ENCODE results near the gene SNRNP27.

The SNRNP27 gene

DNA sequence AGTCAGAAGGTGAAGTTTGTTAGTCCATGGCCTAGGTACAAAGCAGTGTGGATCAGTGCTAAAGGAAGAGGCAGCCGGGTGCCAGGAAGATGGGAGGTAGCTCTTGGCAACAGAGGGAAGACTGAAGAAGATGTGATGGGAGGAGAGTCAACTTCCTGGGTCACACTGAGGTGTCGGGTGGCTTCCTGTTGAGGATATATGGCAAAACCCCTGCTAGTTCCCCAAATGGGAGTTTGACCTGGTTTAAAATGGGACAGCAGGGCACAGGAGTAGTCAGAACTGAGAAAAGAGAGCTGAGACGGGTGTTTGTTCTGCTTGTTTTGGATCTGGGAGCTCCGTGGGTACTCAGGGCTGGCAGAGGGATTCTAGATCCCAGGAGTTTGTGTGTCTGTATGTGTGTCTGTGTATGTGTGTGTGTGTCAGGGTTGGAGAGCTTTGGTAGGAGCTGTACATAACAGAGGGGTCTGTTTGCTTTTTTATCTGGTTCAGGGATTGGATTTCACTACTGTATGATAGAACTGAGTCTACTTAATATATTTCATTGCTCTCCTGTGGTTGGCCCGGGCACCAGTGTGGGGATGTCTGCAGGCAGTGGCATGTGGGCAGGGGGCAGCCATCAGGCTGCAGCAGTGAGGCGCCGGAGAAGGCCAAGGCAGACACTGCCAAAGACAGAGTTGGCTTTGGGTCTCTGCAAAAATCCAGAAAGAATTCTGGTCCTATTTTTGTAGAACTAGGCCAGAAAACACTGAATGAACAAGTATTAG, 38.3 kb downstream of the SNRNP27 start:
- Histone ChIP-seq H3K4me1 (no peaks in the 10 kb centered on the region), H3K9me3 (ENCODE audit: control insufficient read depth, low read length) (no peaks in the 10 kb centered on the region), H3K27me3 (ENCODE audit: control insufficient read depth, insufficient read depth, low read length) (no peaks in the 10 kb centered on the region), H3K9ac (no peak overlapping the region), H3K27ac (no peak overlapping the region), H3K36me3 (ENCODE audit: control insufficient read depth, insufficient read depth, low read length) (no peaks in the 10 kb centered on the region), H3K4me3 (ENCODE audit: low read depth, low read length) (no peak overlapping the region), H3K4me2 (ENCODE audit: low read length) (no peak overlapping the region), H2AFZ (no peak overlapping the region), H3K79me2 (no peaks in the 10 kb centered on the region)
- TF ChIP-seq, protein P1, sequence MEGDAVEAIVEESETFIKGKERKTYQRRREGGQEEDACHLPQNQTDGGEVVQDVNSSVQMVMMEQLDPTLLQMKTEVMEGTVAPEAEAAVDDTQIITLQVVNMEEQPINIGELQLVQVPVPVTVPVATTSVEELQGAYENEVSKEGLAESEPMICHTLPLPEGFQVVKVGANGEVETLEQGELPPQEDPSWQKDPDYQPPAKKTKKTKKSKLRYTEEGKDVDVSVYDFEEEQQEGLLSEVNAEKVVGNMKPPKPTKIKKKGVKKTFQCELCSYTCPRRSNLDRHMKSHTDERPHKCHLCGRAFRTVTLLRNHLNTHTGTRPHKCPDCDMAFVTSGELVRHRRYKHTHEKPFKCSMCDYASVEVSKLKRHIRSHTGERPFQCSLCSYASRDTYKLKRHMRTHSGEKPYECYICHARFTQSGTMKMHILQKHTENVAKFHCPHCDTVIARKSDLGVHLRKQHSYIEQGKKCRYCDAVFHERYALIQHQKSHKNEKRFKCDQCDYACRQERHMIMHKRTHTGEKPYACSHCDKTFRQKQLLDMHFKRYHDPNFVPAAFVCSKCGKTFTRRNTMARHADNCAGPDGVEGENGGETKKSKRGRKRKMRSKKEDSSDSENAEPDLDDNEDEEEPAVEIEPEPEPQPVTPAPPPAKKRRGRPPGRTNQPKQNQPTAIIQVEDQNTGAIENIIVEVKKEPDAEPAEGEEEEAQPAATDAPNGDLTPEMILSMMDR (IDR thresholded peaks at IDR 0.05): no peak

DNA sequence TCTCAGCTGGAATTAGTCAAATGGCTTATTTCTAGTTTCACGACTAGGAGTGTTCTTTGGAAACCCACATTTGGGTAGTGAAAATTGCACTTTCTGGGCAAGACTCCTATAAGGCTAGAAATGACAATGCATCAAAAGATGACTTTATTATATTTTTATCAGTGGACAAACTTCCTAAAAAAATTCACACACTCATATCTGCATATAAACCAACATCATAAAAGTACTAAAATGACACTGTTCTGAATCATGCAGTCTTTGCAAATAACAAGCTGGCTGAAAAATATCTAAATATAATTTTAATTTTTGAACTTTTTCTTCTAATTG, 38.8 kb downstream of the SNRNP27 start:
- Histone ChIP-seq H3K27ac (no peak overlapping the region), H3K4me1 (no peaks in the 10 kb centered on the region), H3K79me2 (no peaks in the 10 kb centered on the region), H3K4me2 (ENCODE audit: low read length) (no peak overlapping the region), H3K4me3 (ENCODE audit: low read depth, low read length) (no peak overlapping the region), H3K9me3 (ENCODE audit: control insufficient read depth, low read length) (no peaks in the 10 kb centered on the region), H3K27me3 (ENCODE audit: control insufficient read depth, insufficient read depth, low read length) (no peaks in the 10 kb centered on the region), H3K9ac (no peak overlapping the region), H3K36me3 (ENCODE audit: control insufficient read depth, insufficient read depth, low read length) (no peaks in the 10 kb centered on the region), H2AFZ (no peak overlapping the region)
- TF ChIP-seq, protein P1 (IDR thresholded peaks at IDR 0.05): no peak

DNA sequence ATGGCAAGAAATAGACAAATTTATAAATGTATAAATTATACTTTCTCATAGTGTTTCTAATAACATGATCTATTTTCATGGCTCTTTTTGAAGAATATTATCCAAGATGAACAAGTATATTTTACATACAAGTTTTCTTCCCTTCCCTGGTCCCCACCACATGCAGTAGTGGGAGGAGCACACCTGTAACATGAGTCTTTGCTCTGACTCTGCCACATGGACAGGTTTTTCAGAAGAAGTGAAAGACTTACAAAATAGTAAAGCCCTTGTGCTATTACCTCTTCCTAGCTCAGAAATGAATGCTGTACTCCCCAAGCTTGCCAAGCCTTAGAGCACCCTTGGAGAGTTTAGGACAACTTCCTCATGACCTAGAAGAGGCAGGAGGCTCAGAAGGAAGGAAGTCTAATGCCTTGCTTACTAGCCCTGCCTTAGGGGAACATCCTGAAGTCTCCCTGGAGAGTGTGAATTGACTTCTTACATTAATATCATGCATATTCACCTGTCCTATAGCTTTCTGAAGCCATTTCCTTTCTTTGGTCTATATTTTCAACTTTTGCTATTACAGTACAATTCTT, 39.6 kb downstream of the SNRNP27 start:
- Histone ChIP-seq H3K27ac (no peak overlapping the region), H3K4me3 (ENCODE audit: low read depth, low read length) (no peak overlapping the region), H3K27me3 (ENCODE audit: control insufficient read depth, insufficient read depth, low read length) (no peaks in the 10 kb centered on the region), H3K4me1 (no peaks in the 10 kb centered on the region), H3K9me3 (ENCODE audit: control insufficient read depth, low read length) (no peaks in the 10 kb centered on the region), H3K79me2 (no peaks in the 10 kb centered on the region), H3K9ac (no peak overlapping the region), H3K36me3 (ENCODE audit: control insufficient read depth, insufficient read depth, low read length) (no peaks in the 10 kb centered on the region), H3K4me2 (ENCODE audit: low read length) (no peak overlapping the region), H2AFZ (no peak overlapping the region)
- TF ChIP-seq, protein P1 (IDR thresholded peaks at IDR 0.05): no peak

DNA sequence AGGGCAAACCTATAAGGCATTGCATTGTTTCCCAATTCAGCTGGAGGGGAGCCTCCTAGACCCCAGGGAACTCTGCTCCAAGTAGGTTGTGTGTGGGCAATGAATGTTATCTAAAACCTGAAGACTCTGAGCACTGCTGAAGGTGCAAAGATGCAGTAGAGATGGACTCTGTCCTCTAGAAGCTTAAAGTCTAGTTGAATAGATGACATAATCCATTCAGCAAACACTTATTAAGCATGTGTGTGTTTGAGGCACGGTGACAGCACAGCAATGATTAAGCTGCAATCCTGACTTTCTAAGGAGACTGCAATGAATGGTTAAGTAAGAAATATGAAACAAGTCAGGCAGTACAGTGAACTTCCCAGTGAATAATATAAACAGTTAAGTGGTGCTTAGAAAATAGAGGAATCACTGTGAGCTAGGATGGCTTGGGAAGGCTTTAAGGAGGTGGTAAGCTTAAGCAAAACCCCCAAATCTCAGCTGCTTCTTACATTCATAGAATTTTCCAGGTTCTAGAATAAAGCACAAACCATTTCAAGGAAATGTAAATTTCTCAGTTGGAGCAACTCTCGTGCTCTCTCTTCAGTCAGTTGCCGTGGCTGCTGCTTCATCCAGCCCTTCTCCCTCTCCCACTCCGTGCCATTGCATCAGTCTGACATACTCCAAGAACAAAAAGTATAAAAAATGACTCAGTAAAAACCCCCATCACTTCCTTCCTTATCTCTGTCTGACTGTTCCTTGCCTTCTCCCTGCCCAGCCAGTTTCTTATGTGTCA, 40.3 kb downstream of the SNRNP27 start:
- Histone ChIP-seq H3K27ac (no peak overlapping the region), H3K9ac (no peak overlapping the region), H3K9me3 (ENCODE audit: control insufficient read depth, low read length) (no peaks in the 10 kb centered on the region), H3K27me3 (ENCODE audit: control insufficient read depth, insufficient read depth, low read length) (no peaks in the 10 kb centered on the region), H3K4me2 (ENCODE audit: low read length) (no peak overlapping the region), H3K4me3 (ENCODE audit: low read depth, low read length) (no peak overlapping the region), H3K36me3 (ENCODE audit: control insufficient read depth, insufficient read depth, low read length) (no peaks in the 10 kb centered on the region), H3K79me2 (no peaks in the 10 kb centered on the region), H3K4me1 (no peaks in the 10 kb centered on the region), H2AFZ (no peak overlapping the region)
- TF ChIP-seq, protein P1 (IDR thresholded peaks at IDR 0.05): no peak

All from parathyroid adenoma (tissue), 2 donors.